ENCODE results near the gene XXYLT1. TPM values are rescaled to one million over a fixed set of nuclear protein-coding genes. Genes with fewer than 3 reads are reported as not detected.
A peak's percentile ranks its signal among the peaks of the same experiment; 100 is the strongest.

The XXYLT1 gene
- total and polyA plus RNA-seq, 9 of the 15 experiments (the other 6 are each of a cell fraction or from before 2014, with no cell fraction given) = 1.9 to 18.9 (median 15.0) TPM

- TF ChIP-seq AFF4 (CRISPR knock-in tag; IDR thresholded peaks at IDR 0.05) = peak; percentile 87
- peak; percentile 41 for TF ChIP-seq POLR2A (conservative IDR thresholded peaks at IDR 0.05)
- no peak for TF ChIP-seq SIN3B (IDR thresholded peaks at IDR 0.05; ENCODE audit: low read depth)
- no peak for TF ChIP-seq ZNF668 (CRISPR knock-in tag; IDR thresholded peaks at IDR 0.05)
- TF ChIP-seq LCOR (CRISPR knock-in tag; IDR thresholded peaks at IDR 0.05) = peak; percentile 98
- no peak for TF ChIP-seq GTF3C2 (IDR thresholded peaks at IDR 0.05; ENCODE audit: borderline replicate concordance, extremely low read depth, insufficient read length)
- TF ChIP-seq RREB1 (CRISPR knock-in tag; IDR thresholded peaks at IDR 0.05) = no peak
- TF ChIP-seq CUX1 (CRISPR knock-in tag; IDR thresholded peaks at IDR 0.05) = no peak
These were observed 668 bp upstream of the XXYLT1 start (continued) for GRCh38 chr3:195271410-195272243.

Measured in K562 (cell line).